SU-DHL-6 (cell line): Measurements from ENCODE around the gene JAKMIP1.

ENCODE experiments used
- H2AFZ ChIP-seq: fragments of 200-600 bp; sonication (generic); 2 replicates; pipeline ENCODE4 v1.6.1; 2014; ENCODE audit warnings: low read depth, mild to moderate bottlenecking, moderate library complexity, mixed read lengths, antibody characterized with exemption, low read length; ENCODE audit not compliant: severe bottlenecking
- H3F3A ChIP-seq: fragments of 200-600 bp; shearing (Covaris generic); 2 replicates; pipeline ENCODE4 v1.6.0; 2016; ENCODE audit warnings: antibody characterized with exemption, mild to moderate bottlenecking; ENCODE audit not compliant: insufficient read depth
- H3K27ac ChIP-seq: fragments of 200-600 bp; sonication (generic); 2 replicates; pipeline ENCODE4 v1.5.1; 2016; ENCODE audit warnings: low read depth, mild to moderate bottlenecking, low read length, moderate library complexity, mixed read lengths
- H3K27me3 ChIP-seq: fragments of 200-600 bp; sonication (generic), shearing (Covaris generic); 2 replicates; pipeline ENCODE4 v1.6.0; 2014; ENCODE audit warnings: mild to moderate bottlenecking, low read length
- H3K36me3 ChIP-seq: fragments of 200-600 bp; sonication (generic); 2 replicates; pipeline ENCODE4 v1.6.1; 2014; ENCODE audit warnings: mild to moderate bottlenecking, low read length, mixed read lengths
- H3K4me2 ChIP-seq: fragments of 300-600, 200-600 bp; shearing (Covaris generic), sonication (generic); 2 replicates; pipeline ENCODE4 v1.6.0; 2014; ENCODE audit warnings: low read length, low read depth, mild to moderate bottlenecking; ENCODE audit not compliant: poor library complexity, severe bottlenecking
- H3K4me3 ChIP-seq: fragments of 200-600 bp; sonication (generic); 2 replicates; pipeline ENCODE4 v1.5.1; 2014; ENCODE audit warnings: antibody characterized with exemption, low read length, mild to moderate bottlenecking, mixed read lengths; ENCODE audit not compliant: insufficient read depth, poor library complexity, severe bottlenecking
- H3K79me2 ChIP-seq: fragments of 200-600 bp; sonication (generic); 2 replicates; pipeline ENCODE4 v1.6.1; 2014; ENCODE audit warnings: mild to moderate bottlenecking, low read length, moderate library complexity; ENCODE audit not compliant: insufficient read depth
- H3K9ac ChIP-seq: fragments of 200-600 bp; sonication (generic); 2 replicates; pipeline ENCODE4 v1.7.0; 2014; ENCODE audit warnings: mild to moderate bottlenecking, low read length
- H3K9me2 ChIP-seq: fragments of 200-600 bp; sonication (generic); replicated peaks from 2 replicates; pipeline ENCODE4 v1.6.1; 2014; ENCODE audit warnings: low read length; ENCODE audit not compliant: insufficient read depth
- H3K9me3 ChIP-seq: fragments of 200-600 bp; sonication (generic); 2 replicates; pipeline ENCODE4 v1.6.1; 2014; ENCODE audit warnings: low read length, mixed read lengths; ENCODE audit not compliant: insufficient read depth
- H4K20me1 ChIP-seq: fragments of 200-600 bp; sonication (generic); 2 replicates; pipeline ENCODE4 v1.6.1; 2014; ENCODE audit warnings: low read depth, mild to moderate bottlenecking, antibody characterized with exemption, low read length, moderate library complexity, mixed read lengths
- CTCF ChIP-seq: fragments of 200-600 bp; sonication (generic); IDR thresholded peaks from one replicate; pipeline ENCODE4 v1.5.1; 2017; ENCODE audit warnings: antibody characterized with exemption, mild to moderate bottlenecking, low read length, moderate library complexity; ENCODE audit not compliant: insufficient read depth, poor library complexity, severe bottlenecking
- EZH2phosphoT487 ChIP-seq: fragments of 200-600 bp; sonication (generic), shearing (Covaris generic); conservative IDR thresholded peaks from 2 replicates; pipeline ENCODE4 v1.6.1; 2018; ENCODE audit warnings: mild to moderate bottlenecking, antibody characterized with exemption, low read length, moderate library complexity, mixed read lengths

JAKMIP1 gene

GRCh38 chr4:6002926-6003325, 197.4 kb downstream of the JAKMIP1 start:
- no peak overlapping the region for H3K4me2 ChIP-seq
- no peak for TF ChIP-seq EZH2phosphoT487
- TF ChIP-seq CTCF = no peak
- no peaks in the 10 kb centered on the region for H3K9me2 ChIP-seq
- no peak overlapping the region for H2AFZ ChIP-seq
- H3K9ac ChIP-seq = no peak overlapping the region
- no peak overlapping the region for H3K27ac ChIP-seq
- H3K4me3 ChIP-seq = no peak overlapping the region
- H3K27me3 ChIP-seq = no peaks in the 10 kb centered on the region
- H3F3A ChIP-seq = no peaks in the 10 kb centered on the region
- H3K36me3 ChIP-seq = no peaks in the 10 kb centered on the region
- H4K20me1 ChIP-seq = no peaks in the 10 kb centered on the region
- H3K9me3 ChIP-seq = no peaks in the 10 kb centered on the region
- no peaks in the 10 kb centered on the region for H3K79me2 ChIP-seq

GRCh38 chr4:6002492-6002833, 197.9 kb downstream of the JAKMIP1 start:
- Histone ChIP-seq H3K9ac (no peak overlapping the region), H3F3A (no peaks in the 10 kb centered on the region), H3K79me2 (no peaks in the 10 kb centered on the region), H3K36me3 (no peaks in the 10 kb centered on the region), H3K27ac (no peak overlapping the region), H3K4me3 (no peak overlapping the region), H3K9me3 (no peaks in the 10 kb centered on the region), H3K9me2 (no peaks in the 10 kb centered on the region), H4K20me1 (no peaks in the 10 kb centered on the region), H3K4me2 (no peak overlapping the region), H3K27me3 (no peaks in the 10 kb centered on the region), H2AFZ (no peak overlapping the region)
- TF ChIP-seq EZH2phosphoT487 (no peak), CTCF (no peak)

GRCh38 chr4:6001680-6002491, 198.5 kb downstream of the JAKMIP1 start:
- Histone ChIP-seq H3K27me3 (no peaks in the 10 kb centered on the region), H2AFZ (no peak overlapping the region), H3F3A (no peaks in the 10 kb centered on the region), H3K36me3 (no peaks in the 10 kb centered on the region), H4K20me1 (no peaks in the 10 kb centered on the region), H3K9me3 (no peaks in the 10 kb centered on the region), H3K9me2 (no peaks in the 10 kb centered on the region), H3K4me2 (no peak overlapping the region), H3K79me2 (no peaks in the 10 kb centered on the region), H3K9ac (no peak overlapping the region), H3K27ac (no peak overlapping the region), H3K4me3 (no peak overlapping the region)
- no peak for TF ChIP-seq CTCF
- TF ChIP-seq EZH2phosphoT487 = no peak
